NCI-H2196 treated with DMSO at 0.1 percent for 48 hours (cell line): ENCODE measurements around the gene C14orf119.

Source experiments
- DNase-seq: peaks from one replicate; lab custom pipeline; 2025; ENCODE audit not compliant: unreplicated experiment; lab: John Stamatoyannopoulos, UW

C14orf119 gene

GRCh38 chr14:23146980-23147379 is 51.7 kb downstream of the C14orf119 start:
- no peak for DNase-seq

DNA sequence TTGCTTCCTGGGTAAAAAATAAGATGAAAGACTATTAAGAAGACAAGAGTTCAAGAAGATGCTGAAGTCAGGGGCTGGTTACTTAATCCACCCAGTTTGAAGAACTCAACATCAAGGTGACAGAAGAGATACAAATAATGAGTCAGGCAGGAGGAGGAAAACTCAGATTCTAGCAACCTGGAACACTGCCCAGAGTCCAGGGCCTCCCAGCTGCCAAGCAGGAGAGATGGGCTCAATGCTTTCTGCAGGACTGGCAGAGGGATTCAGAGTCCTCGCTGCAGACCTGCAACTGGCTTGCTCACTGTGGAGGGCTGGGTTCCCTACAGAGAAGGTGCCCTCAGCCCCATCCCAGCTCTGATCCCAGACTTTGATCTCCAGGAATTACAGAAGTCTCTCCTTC is 52.4 kb downstream of the C14orf119 start:
- DNase-seq, result no peak

DNA sequence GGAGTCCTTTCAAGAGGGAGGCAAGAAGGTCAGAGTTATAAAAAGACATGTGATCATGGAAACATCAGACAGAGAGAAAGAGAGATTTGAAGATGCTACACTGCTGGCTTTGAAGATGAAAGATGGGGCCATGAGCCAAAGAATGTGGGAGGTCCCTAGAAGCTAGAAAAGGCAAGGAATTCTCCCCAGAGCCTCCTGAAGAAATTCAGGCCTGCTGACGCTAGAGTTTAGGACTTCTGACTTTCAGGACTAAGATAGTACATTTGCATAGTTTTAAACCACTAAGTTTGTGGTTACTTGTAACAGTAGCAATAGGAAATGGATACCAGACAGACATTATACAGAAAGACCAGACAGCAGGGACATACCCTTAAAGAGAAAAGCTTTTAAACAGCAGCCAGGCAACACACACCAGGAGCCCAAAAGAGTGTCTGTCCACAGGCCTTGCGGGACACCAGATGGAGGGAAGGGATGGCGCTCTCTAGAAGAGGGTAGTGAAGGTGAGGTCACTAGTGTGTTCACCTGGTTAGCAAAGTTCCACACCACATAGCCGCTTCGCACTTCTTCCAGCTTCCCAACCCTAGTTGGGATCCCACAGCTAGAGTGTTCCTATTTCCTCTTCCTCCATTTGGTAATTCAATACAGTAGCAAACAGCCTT is 53.4 kb downstream of the C14orf119 start:
- DNase-seq, result no peak

DNA sequence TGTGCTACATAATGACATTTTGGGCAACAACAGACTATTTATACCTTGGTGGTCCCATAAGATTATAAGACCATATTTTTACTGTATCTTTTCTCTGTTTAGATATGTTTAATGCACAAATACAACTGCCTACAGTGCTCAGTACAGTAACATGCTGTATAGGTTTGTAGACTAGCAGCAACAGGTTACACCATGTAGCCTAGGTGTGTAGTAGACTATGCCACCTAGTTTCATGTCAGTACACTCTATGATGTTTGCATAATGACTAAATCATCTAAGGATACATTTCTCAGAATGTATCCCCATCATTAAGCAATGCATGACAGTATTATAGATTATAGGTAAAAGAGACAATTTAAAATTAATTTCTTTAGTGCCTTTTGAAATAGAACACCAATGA is 54.4 kb downstream of the C14orf119 start:
- no peak for DNase-seq
